HG02678 (cell line): ENCODE measurements around the gene HEPACAM.
A peak's percentile ranks its signal among the peaks of the same experiment; 100 is the strongest.

Experiments used
- ATAC-seq: cut with Tn5 transposase; IDR thresholded peaks from one replicate; pipeline ENCODE4 v1.9.1; 2021; ENCODE audit warnings: mild to moderate bottlenecking, moderate library complexity; ENCODE audit not compliant: unreplicated experiment

HEPACAM gene

DNA sequence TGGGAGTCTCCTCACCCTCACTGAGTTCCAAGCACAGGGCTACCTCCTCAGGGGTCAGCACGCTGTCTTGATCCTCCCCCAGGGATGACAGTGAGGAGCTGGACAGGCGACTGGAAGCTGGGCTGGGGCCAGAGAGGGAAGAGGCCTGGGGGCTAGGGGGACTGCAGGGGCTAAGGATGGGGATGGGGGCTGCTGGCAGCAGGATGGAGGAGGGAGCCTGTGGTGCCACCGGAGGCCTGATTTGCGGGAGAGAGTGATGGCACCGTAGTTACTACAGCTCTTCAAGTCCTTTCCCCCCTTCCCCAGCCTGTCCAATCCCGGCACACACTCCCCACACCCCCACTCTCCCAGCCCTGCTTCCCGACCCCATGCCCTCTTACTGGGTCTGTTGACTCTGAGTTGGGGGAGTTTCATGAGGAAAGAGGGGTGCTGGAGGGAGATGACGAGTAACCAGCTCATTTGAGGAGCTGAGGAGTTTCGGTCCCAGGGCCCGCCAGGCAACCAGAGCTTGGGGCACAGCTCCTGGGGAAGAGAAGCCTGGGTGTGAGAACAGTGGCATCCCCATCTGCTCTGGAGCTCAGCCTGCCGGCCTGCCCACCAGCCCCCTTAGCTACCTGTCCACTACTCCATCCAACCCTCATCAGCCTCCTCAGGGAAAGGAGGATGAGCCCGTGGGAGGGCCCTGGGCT, 48.7 kb downstream of the HEPACAM start:
- ATAC-seq = no peak

DNA sequence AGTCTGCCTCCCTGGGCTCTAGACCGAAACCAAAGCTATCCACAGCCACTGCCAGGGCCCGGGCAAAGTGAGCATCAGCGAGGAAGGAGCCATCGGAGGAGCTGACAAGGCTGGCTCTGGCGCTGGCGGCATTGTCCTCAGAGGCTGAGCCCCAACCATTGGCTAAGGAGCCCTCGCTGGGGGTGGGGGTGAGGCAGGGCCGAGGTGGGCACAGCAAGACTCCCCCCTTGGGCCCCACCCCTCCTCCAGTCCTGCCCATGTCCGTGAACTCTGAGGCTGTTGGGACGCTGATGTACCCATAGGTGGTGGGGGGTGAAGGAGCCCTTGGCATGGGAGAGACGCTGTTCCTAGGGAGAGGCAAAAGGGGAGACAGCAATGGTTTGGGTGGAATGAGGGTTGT, 49.4 kb downstream of the HEPACAM start:
- no peak for ATAC-seq

- ATAC-seq = no peak
These were observed 50.9 kb downstream of the HEPACAM start for GRCh38 chr11:124884869-124885479.

GRCh38 chr11:124884340-124884739, 51.5 kb downstream of the HEPACAM start:
- ATAC-seq = no peak

- no peak for ATAC-seq
These were observed 53.3 kb downstream of the HEPACAM start for GRCh38 chr11:124882339-124883071.

DNA sequence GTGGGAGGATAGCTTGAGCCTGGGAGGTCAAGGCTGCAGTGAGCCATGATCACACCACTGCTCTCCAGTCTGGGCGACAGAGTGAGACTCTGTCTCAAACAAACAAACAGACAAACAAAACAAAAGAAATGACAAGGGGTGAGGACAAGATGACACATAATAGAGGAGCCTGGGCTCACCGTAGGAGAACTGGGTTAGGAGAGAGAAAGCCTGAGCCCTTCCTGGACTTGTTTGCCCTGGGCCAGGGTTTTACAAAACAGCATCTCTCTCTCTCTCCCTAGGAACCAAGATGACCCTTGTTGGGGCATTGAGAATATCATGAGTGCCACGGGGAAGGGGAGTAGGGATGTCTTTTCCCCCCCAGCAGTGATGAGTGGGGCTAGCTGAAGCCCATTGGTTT, 54.9 kb downstream of the HEPACAM start:
- no peak for ATAC-seq

DNA sequence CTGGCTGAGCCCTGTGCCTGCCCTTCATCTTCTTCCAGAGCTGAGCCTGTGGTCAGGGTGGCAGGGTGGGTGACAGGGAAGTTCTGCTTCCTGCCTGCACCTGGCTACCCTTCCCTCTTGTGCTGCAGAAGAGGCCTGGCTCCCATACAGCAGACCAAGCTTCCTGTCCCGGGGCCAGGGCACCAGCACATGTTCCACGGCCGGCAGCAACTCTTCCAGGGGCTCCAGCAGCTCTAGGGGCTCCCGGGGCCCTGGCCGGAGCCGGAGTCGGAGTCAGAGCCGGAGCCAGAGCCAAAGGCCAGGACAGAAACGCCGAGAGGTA, 55.6 kb downstream of the HEPACAM start:
- no peak for ATAC-seq

DNA sequence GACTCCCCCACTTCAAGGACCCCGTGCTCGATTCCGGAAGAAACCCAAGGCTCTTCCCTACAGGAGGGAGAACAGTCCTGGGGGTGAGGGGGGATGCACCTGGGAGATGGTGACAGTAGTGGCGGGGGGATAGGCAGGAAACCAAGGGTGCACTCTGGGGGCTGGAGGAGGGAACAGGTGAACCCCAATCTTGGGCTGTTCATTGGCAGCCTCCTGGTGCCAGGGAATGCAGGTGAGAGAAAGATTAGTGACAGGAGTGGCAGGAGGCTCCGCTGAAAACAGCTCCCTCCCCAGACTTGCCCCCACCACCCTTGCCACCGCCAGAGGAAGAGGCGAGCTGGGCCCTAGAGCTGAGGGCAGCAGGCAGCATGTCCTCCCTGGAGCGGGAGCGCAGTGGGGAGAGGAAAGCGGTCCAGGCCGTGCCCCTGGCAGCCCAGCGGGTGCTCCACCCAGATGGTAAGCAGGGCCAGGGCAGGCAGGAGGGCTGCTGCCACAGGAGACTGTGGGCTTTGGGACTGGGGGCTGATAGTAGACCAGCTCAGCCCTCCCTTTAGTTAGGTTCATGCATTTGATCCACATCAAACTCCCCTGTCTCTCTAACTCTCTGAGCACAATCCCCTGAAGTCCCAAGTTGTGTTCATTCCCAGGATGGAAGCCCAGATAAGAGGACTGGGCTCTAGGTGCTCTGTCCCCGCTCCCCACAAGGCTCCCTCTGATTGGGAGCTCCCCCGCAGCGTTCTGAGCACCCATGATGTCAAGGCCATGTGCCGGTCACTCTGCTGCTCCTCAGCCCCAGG, 56.2 kb downstream of the HEPACAM start:
- ATAC-seq = no peak

- ATAC-seq = no peak
These were observed 56.9 kb downstream of the HEPACAM start for GRCh38 chr11:124878759-124879492.

DNA sequence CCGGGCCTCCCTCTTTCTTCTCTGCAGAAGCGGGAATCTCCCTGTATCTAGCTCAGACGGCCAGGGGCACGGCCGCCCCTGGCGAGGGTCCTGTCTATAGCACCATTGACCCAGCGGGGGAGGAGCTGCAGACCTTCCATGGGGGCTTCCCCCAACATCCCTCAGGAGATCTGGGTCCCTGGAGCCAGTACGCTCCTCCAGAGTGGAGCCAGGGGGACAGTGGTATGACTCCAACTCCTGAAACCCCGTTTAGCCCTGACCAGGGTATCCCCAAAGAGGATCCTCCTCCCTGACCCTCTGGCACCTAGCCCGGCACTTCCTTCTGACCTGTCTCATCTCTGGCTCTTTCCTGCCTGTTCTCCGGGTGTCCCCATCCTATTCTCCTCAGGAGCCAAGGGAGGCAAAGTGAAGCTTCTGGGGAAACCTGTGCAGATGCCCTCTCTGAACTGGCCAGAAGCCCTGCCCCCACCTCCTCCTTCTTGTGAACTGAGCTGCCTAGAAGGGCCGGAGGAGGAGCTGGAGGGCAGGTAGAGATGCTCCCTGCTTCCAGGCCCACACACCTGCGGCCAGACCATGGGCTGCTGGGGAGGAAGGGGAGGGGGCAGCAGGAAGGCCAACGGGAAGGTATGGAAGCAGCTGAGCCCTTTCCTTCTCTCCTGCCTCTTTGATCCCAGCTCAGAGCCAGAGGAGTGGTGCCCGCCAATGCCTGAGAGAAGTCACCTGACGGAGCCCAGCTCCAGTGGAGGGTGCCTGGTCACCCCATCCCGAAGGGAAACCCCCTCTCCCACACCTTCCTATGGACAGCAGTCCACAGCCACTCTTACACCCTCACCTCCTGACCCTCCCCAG, 57.7 kb downstream of the HEPACAM start:
- ATAC-seq = no peak

- no peak for ATAC-seq
These were observed 58.3 kb downstream of the HEPACAM start for GRCh38 chr11:124877631-124877909.

DNA sequence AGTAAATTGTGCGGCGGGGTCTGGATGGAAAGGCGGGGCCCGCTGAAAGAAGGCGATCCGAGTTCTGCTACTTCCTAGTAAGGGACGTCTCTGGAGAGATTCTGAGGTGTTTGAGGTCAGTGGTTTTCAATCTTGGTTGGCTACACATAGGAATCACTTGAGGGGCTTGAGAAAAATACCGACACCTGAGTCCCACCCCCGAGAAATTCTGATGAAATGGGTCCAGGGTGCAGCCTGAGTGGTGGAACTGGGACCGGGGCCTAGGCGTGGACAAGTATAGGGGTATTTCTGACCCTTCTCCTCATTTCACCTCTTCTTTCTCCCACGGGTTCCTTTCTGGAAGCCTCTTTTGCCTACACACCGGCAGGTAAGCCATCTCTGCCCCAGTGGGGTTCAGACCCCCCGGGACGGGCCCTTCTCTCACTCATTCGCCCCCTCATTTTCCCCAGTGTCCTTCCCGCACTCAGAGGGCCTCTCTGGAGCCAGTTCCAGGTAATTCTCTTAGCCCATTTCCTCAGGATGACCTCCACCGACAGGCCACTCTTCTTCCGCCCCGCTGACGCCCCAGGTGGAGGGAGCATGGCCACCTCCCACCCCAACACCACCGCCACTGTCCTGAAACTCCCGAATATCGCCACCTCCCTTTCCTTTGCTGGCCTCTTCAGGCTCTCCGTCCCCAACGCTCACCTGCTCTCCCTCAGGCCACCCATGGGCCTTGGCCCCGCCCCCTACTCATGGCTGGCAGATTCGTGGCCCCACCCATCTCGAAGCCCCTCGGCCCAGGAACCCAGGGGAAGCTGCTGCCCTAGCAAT, 58.8 kb downstream of the HEPACAM start:
- ATAC-seq = no peak

DNA sequence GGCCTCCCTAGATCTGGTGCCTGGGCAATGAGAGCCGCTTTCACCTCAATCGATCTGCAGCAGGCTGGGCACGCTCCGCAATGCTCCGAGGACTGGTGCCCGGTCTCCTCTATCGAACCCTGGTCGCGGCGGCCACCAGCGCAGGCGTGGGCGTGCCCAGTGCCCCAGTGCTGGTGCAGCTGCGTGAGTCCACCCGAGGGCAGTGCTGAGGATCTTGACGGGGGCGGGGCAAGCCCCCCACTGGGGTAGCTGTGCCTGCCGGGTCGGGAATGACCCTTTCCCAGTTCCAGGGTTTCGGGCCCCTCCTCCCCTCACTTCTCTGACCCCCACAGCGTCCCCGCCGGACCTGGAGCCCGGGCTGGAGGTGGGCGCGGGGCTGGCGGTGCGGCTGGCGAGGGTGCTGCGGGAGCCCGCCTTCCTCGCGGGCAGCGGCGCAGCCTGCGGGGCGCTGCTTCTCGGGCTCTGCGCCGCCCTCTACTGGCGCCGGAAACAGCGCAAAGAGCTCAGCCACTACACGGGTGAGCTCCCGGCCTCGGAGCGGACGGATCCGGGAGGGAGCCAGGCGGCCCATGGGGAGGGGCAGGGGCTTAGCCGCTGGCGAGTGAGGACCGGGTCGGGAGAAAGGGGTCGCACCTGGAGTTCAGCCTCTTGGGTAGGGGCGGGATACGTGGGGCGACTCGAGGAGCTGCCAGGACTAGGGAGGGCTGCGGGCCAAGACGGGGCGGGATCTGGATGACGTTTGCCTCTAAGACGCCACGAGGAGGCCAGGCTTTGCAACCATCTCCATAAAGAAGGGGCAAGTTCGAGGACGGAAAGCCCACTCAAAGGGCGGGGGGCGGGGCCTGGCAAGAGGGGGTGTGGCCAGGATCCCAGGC, 59.7 kb downstream of the HEPACAM start:
- ATAC-seq = peak; percentile 89

- no peak for ATAC-seq
These were observed 60.4 kb downstream of the HEPACAM start for GRCh38 chr11:124875401-124875800.

- no peak for ATAC-seq
These were observed 61.1 kb downstream of the HEPACAM start for GRCh38 chr11:124874571-124875255.

- ATAC-seq = no peak
These were observed 61.9 kb downstream of the HEPACAM start for GRCh38 chr11:124873951-124874350.

DNA sequence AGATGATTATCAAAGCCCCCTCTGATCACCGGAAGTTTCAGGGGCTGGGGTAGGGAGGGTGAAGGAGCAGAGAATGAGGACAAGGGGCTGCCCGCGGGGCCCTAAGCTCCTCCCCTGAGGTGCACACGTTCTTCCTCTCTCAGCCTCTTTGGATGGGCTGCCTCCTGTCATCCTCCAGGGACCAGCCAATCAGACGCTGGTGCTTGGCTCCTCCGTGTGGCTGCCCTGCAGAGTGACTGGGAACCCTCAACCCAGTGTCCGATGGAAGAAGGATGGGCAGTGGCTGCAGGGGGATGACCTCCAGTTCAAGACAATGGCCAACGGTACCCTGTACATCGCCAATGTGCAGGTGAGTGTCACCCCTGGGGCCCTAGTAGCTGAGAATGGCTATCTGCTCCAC, 63.1 kb downstream of the HEPACAM start:
- ATAC-seq = no peak

GRCh38 chr11:124872280-124872679, 63.6 kb downstream of the HEPACAM start:
- ATAC-seq = no peak
